GM19468 (cell line): ENCODE results near the gene SRRM2.
"Not testable (repeated sequence)": the region's sequence is repeated elsewhere in the genome, so short reads cannot be mapped to it uniquely, and the experiment has no call there.

Experiments
- ATAC-seq: cut with Tn5 transposase; IDR thresholded peaks from one replicate; pipeline ENCODE4 v1.9.1; 2021; ENCODE audit warnings: mild to moderate bottlenecking, moderate library complexity, moderate number of reproducible peaks; ENCODE audit not compliant: unreplicated experiment; ENCODE audit errors: extremely low read depth

SRRM2 gene

DNA sequence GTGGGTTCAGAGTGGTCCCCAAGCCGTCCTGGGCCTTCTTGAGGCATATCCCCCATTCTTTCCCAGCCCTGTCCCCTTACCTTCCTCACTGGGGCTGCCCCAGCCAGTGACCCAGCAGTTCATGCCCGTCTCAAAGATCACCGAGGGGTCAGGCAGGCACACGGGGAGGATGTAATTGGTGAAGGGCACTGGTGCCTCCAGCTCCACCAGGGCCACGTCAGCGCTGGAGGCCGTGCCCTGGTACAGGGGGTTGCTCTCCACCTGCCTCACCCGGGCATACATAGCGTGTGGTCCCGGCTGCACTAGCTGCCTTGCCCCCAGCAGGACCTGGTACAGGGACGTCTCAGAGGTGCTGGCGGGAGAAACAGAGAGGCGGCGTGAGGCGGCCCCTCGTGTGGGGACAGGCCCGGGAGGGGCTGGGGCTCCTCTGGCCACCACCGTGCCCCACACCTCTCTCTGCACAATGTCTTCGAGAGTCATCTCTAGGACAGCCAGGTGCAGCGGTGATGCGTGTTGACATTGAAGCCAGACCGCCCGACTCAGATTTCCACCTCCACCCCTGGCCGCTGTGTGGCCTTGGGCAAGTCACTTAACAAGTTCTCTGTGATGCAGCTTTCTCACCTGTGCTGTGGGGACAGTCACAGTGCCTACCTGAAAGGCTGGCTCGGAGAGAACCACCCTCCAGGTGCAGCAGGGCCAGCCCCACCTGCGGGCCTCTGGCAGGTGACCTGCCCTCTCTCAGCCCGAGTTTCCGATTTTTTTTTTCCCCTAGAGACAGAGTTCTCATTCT lies 38.3 kb upstream of the SRRM2 start:
- no peak for ATAC-seq

- no peak for ATAC-seq
These were observed 37.4 kb upstream of the SRRM2 start for GRCh38 chr16:2715064-2715463.

DNA sequence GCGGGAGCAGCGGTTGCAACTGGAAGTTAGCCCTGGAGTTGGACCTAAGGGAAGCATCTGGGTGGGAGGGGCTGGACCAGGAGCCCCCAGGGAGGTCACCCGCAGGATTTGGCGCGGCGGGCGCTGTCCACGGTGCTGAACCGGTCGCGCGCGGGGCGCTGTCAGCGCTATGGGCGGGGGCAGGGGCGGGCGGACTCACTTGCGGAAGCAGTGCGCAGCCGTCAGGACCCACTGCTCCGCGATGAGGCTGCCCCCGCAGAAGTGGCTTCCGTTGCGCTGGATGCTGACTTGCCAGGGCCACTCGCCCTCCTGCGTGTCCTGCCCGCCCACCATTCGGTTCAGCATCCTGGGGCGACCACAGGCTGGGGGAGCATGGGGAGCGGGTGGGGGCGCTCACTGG lies 36.9 kb upstream of the SRRM2 start:
- ATAC-seq: no peak

GRCh38 chr16:2715966-2716885 lies 36.2 kb upstream of the SRRM2 start:
- no peak for ATAC-seq

DNA sequence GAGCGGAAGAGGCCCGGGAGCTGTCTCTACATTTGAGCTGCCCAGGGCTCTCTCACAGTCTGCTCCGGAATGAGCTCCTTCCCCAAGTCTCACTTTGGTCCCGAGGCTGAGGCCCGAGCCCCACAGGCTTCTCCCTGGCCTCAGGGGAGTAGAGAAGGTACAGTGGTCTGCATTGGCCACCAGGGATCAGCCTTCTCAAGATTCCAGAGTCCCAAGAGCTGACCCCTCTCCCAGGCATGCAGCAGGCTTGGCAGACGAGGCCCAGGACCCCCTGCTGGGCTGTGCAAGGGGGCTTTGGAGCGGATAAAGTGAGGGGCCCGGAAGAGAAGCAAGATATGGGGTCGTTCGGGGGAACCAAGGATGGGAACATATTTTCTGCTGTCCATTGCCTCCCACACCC lies 35.5 kb upstream of the SRRM2 start:
- no peak for ATAC-seq

- ATAC-seq: no peak
These were observed 34.8 kb upstream of the SRRM2 start for GRCh38 chr16:2717383-2718263.

DNA sequence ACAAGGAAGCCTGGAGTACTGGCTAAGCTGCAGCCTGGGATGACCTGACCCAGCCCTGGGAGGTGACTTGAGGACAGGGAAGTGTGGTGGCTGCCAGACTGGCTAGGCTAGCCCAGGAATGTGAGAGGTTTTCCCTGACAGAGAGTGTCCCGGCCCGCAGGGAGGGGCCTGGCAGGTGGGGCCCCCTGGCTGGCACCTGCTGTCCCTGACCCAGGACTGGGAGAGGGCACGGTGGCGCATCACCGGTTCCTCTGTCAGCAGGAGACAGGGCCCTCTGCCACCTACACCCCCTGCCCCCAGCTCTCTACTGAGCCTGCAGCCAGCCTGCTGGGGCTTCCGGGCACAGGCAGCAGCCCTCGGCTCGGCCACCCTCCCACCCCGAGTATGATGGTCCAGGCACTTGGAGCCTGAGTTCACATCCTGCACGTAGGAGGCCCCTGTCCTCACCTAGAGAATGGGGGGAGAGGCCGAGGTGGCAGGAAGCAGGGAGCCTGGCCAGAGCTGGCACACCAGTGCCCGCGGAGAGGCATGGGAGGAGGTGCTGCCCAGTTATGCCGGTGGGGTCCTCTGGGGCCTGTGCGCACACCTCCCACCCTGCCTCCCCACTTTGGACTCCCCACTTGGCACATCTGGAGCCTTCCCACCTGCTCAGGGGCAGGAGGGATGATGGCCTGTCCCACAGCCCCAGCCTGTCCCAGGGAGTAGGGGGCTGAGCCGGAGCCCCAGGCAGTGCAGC lies 32.9 kb upstream of the SRRM2 start:
- ATAC-seq: no peak

DNA sequence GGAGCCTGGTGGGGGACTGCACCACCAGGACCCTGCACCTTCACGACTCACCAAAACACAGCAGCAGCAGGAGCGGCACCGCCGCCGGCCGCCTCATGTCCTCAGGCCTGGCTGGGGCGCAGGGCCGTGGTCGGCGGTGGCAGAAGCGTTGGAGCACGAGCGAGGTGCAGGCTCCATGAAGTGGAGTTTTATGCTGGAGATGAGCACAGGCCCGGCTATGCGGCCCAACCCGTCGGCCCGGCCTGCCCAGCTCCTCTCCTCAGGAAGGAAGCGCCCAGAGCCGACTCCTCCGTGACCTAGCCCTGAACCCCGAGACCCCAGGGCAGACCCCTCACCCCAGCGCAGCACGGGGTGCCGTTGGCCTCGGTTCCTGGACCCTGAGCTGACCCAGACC lies 32.4 kb upstream of the SRRM2 start, which contains the start of gene PRSS27:
Gene PRSS27 (minus strand): TSS at position 161 of the 394 bp plus-strand sequence. CDS start 64 bp downstream, at position 97.
- ATAC-seq: no peak

DNA sequence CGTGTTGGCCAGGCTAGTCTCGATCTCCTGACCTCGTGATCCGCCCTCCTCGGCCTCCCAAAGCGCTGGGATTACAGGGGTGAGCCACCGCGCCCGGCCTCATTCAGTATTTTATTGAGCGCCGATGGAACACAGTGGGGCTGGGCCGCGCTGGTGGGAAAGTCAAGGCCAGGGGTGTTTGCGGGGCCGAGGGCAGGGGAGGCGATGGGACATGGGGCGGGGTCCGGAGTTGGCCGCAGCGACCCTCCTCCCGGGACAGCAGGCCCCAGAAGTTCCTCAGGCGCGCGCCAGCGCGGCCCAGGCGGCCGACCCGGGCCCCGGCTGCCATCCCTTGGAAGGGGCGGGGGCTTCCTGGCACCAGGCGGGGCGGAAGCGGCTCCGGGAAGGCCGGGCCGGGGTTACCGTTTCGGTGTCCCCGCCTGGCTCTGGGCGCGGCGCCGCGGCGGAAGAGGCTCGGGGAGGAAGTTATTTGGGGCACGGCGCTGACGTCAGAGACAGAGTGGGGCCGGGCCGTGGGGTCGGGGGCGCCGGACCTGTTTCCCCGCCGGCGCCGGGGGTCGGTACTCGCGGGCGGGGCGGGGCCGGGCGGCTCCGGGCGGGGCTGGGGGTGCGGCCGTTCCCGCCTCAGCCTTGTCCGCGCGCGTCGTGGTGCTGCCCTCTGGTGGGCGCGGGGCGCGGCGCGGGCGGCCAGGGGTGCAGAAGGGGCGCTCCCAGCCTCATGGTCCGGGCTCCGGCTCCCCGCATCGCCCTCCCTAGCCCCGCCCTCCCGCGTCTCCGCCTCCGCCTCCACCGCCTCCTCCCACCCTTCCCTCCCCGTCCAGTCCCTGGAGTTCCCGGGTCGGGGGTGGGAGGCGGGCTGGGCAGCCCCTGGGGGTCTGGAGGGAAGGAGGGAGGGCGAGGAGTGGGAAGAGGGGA lies 31.5 kb upstream of the SRRM2 start:
- no peak for ATAC-seq

DNA sequence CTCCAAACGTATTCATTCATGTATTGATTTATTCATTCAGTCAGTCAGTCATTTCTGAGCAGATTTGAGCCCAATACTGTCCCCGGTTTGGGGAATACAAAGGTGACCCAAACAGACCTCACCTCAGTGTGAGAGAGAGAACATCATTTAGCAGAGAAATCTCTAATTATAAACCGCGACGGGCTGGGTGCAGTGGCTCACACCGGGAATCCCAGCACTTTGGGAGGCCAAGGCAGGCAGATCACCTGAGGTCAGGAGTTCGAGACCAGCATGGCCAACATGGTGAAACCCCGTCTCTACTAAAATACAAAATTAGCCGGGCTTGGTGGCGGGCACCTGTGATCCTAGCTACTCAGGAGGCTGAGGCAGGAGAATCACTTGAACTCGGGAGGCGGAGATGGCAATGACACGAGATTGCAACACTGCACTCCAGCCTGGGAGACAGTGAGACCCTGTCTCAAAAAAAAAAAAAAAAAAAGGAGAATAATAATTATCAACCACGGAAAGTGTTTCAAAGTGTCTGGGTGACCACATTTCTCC lies 30.7 kb upstream of the SRRM2 start:
- not testable (repeated sequence) for ATAC-seq

DNA sequence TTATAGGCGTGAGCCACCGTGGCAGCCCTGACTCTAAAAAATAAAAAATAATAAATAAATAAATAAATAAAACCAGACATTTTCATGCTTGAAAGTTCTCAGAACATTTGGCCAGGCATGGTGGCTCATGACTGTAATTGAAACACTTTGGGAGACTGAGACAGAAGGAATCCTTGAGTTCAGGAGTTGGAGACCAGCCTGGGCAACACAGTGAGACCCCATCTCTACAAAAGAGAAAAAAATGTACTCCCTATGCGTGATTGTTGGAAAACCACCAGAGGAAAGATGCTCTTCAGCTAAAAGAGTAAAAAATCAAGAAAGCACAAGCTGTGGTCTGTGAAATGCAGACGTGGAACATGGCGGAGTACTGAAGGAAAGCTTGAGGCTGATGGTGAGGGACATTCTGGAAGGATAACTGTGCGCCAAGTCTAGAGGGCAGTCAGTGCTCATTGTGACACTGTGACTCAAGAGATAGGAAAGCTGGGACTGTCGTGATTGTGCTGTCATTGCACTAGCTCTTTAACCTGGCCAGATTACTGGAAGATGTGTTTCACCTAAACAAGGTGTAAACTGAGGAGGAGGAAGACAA lies 28.3 kb upstream of the SRRM2 start:
- no peak for ATAC-seq

- ATAC-seq: no peak
These were observed 27.6 kb upstream of the SRRM2 start for GRCh38 chr16:2724816-2725348.

- ATAC-seq: no peak
These were observed 25.5 kb upstream of the SRRM2 start for GRCh38 chr16:2726923-2727322.

GRCh38 chr16:2728034-2728433 lies 24.4 kb upstream of the SRRM2 start:
- ATAC-seq: no peak

DNA sequence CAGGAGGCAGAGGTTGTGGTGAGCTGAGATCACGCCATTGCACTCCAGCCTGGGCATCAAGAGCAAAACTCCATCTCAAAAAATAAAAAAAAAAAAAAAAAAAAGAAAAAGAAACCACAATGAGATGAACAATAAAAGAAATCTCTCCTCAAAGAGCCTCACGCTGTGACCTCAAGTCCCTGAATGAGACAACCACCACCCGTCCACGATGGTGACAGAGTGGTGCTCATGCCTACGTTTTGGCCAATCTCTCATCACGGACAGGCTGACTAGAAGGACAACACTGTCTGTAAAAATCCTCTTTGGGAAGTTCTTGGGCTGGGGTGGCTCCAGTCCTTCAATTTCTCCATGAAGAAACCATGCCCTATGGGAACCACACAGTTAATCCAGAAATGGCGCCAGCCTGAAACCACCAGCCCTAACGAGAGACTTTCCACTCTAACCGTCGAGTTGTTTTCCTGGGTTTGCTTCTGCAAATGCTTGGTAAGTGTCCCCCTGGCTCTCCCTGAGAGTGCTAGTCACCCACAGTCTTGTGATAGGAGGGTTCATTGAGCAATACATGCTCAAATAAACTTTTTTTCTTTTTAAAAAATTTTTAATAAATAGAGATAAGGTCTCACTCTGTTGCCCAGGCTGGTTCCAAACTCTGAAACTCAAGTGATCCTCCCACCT lies 17.5 kb upstream of the SRRM2 start:
- no peak for ATAC-seq

DNA sequence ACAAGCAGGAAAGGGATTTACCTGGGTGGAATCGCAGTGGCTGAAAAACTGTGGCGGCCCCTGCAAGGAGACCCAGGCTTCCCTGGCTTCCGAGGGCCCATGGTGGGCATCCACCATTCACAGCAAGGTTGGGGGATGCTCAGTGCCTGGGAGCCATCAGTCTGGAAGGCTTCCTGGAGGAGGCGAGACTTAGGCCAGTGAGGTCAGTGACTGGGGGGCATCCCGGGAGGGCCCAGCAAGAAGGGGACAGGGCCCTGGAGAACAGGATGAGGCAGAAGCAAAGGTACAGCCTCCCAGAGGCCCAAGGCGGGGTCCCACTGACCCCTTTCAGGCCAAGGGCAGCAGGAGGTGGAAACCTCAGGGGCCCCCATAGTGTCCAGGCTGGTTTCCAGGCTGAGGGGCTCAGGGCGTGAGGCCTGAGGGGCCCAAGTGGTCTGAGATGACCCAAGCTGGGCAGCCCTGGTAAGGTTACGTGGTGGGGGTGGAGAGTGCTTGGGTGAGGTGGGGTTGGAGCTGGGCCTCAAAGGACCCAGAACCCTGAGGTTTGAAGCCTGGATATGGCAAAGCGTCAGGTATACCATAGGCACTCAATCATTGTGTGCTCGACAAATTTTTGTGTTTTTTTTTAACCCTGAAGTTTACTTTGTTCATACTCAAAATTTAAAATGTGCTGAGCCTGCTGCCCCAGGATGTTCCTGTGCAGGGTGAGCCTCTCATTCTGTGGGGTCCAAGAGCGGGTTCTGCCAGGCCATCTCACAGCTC lies 15.8 kb upstream of the SRRM2 start:
- no peak for ATAC-seq

DNA sequence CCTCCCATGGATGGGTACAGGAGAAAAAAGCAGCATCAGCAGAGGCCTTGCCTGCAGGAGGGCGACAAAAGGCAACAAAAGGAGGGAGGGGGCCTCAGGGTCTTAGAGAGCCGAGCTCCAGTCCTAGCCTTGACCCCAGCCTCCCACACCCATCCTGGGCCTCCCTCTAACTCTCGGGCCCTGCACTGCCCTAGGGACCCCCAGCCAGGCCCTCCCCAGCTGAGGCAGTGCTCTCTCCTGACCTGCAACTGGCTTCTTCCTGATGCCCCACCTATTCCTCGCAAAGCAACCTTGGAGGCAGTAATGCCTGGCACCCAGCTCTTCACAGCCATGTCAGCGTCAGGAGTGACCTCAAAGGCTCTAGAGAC lies 15.2 kb upstream of the SRRM2 start:
- no peak for ATAC-seq
